ENCODE data around the gene SMIM44.
"Not testable (repeated sequence)": the region's sequence is repeated elsewhere in the genome, so short reads cannot be mapped to it uniquely, and the experiment has no call there.

SMIM44 gene

DNA sequence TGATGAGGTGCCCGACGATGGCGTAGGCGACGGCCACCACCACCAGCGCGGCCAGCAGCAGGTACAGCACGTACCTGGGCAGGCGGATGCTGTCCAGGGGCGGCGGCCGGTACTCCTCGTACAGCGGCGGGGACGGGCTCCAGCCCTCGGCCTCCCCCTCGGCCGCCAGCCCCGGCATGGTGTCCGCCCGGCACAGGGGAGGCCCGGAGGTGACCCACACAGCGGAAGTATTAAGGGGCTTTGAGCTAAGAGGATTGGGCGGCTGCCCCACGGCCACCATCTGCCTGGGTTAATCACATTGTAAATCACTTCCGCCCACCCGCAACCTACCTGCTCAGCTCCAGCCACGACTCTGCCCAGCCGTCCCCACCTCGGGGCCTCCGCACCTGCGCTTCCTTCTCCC is at the start of gene SMIM44:
SMIM44 (minus strand) TSS at position 216 of the 403 bp plus-strand sequence; CDS start at position 178, 38 bp downstream.
- no peak for DNase-seq

DNA sequence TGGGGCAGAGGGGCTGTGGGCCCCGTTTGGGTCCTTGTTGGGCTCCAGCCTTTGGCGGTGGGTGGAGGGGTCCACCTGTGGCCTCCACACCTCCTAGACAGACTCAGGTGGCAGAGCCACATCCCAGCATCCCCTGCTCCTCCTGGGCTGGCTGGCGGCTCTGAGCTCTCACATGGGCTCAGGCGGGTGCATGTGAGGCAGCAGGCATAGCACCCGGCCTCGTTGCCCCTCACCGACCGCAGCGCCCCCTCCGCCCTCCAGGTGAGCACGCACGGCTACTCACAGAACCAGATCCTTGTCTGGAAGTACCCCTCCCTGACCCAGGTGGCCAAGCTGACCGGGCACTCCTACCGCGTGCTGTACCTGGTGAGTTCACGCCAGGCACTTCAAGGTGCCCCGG is 49.8 kb upstream of the SMIM44 start:
- DNase-seq: no peak

DNA sequence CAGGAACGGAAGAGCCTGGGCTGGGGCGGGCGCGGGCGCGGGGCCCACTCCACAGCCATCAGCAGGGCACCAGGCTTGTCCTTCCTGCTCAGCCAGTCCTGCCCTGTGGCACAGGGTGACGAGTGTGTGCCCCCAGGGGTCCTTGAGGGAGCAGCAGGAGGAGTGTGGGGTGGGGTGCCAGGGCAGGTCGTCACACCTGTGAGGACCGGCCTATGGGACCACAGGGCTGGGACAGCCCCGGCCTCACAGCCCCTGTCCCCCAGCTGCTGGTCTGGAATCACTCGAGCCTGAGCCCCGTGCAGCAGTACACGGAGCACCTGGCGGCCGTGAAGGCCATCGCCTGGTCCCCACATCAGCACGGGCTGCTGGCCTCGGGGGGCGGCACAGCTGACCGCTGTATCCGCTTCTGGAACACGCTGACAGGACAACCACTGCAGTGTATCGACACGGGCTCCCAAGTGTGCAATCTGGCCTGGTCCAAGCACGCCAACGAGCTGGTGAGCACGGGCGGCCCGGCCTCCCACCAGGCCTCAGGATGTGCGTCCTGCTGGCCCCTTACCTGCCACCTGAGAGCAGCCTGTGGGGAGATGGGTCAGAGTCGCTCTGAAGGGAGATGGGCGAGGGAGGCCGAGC is 49.0 kb upstream of the SMIM44 start:
- DNase-seq: no peak

DNA sequence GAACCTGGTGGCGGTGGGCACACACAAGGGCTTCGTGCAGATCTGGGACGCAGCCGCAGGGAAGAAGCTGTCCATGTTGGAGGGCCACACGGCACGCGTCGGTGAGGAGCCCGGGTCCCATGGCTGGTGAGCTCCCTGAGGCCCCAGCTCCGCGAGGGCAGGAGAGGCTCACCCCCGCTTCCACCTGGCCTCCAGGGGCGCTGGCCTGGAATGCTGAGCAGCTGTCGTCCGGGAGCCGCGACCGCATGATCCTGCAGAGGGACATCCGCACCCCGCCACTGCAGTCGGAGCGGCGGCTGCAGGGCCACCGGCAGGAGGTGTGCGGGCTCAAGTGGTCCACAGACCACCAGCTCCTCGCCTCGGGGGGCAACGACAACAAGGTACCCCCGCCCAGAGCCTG is 48.5 kb upstream of the SMIM44 start:
- no peak for DNase-seq

DNA sequence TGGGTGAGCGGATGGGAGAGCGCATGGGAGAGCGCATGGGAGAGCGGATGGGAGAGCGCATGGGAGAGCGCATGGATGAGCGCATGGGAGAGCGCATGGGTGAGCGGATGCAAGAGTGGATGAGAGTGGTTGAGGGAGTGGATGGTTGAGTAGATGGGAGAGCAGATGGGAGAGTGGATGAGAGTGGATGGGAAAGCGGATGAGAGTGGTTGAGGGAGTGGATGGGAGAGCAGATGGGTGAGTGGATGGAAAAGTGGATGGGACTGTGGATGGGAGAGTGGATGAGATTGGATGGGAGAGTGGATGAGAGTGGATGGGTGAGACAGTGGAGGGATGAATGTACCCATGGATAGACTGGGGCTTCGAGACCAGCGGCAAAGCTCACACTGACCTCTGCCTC is 47.1 kb upstream of the SMIM44 start:
- no peak for DNase-seq

DNA sequence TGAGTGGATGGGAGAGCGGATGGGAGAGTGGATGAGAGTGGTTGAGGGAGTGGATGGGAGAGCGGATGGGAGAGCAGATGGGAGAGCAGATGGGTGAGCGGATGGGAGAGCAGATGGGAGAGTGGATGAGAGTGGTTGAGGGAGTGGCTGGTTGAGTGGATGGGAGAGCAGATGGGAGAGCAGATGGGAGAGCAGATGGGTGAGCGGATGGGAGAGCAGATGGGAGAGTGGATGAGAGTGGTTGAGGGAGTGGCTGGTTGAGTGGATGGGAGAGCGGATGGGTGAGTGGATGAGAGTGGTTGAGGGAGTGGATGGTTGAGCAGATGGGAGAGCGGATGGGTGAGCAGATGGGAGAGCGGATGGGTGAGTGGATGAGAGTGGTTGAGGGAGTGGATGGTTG is 46.1 kb upstream of the SMIM44 start:
- not testable (repeated sequence) for DNase-seq

DNA sequence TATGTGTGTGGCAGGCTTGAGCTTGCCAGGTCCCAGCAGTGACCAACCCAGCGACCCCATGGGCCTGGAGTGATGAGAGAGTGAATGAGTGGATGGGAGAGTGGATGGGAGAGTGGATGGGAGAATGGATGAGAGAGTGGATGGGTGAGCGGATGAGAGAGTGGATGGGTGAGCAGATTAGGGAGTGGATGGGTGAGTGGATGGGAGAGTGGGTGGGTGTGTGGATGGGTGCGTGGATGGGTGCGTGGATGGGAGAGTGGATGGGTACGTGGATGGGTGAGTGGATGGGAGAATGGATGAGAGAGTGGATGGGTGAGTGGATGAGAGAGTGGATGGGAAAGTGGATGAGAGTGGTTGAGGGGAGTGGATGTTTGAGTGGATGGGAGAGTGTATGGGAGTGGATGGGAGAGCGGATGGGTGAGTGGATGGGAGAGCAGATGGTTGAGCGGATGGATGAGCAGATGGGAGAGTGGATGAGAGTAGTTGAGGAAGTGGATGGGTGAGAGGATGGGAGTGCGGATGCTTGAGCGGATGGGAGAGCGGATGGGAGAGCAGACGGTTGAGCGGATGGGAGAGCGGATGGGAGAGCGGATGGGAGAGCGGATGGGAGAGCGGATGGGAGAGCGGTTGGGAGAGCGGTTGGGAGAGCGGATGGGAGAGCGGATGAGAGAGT is 45.4 kb upstream of the SMIM44 start:
- no peak for DNase-seq

DNA sequence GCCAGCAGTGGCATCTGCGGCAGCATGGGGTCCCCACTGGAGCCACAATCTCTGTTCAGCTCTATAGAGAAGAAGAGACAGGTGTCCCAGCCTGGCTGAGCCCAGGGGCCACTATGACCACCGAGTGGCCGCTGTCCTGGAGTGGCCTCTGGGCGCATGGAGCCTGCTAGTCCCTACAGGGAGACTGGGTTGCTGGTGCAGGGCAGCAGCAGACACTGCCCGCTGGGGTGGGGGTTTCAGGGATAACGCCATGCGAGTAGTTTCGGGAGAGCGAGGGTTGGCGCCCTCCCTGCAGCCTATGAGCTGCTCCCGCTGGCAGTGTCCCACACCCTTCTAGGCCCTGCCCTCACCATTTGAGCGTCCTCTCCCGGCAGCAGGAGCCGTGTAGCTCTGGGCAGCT is 44.8 kb upstream of the SMIM44 start:
- DNase-seq: no peak

DNA sequence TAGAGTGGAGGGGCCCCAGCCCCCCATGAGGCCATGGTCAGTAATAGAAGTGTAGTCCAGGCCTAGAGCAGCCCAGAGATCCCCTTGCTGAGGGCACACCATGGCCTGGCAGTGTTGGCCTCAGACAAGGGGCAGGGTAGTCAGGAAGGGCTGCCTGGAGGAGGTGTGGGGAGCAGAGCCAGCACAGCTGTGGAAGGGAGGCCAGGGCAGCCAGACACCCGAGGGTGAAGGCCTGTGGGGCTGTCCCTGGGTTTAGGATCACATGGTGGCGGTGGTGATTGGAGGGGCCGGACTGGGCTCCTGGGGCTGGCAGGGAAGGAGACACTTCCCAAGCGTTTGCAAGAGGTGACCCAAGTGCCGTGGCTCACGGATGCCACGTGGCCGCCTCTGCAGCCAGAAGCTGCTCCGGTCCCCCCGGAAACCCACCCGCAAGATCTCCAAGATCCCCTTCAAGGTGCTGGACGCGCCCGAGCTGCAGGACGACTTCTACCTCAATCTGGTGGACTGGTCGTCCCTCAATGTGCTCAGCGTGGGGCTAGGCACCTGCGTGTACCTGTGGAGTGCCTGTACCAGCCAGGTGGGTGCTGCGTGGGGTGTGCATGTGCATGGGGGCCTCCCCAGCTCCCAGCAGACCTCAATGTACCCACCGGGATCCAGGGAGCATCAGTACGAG is 44.1 kb upstream of the SMIM44 start:
- no peak for DNase-seq

DNA sequence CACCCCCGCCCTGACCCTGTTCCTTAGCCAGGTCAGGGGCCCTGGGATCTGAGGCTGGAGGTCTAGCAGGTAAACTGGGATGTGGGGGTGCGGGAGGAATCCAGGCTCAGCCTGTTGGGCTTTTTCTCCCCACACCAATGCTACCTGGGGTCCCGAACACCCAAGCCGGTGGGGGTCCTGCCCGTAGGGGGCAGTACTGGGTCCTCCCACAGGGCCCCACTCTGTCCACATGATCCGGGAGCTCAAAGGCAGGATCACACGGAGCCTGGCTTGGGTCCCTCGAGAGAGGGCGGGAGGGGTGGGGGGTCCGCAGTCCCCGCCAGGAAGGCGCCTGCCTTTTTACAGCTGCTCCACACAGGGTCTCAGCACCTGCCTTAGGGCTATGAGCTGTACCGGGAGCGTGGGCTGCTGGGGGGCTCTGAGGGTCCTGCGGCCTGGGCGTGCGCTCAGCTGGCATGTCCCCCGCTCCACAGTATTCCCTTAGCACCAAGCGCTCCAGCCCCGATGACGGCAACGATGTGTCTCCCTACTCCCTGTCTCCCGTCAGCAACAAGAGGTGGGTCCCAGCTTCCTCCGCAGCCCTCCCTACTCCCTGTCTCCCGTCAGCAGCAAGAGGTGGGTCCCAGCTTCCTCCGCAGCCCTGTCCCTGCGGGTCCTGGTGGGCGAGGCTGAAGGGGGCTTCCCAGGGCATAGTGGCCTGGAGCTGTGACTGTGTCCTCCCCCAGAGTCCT is 43.4 kb upstream of the SMIM44 start:
- DNase-seq: no peak

DNA sequence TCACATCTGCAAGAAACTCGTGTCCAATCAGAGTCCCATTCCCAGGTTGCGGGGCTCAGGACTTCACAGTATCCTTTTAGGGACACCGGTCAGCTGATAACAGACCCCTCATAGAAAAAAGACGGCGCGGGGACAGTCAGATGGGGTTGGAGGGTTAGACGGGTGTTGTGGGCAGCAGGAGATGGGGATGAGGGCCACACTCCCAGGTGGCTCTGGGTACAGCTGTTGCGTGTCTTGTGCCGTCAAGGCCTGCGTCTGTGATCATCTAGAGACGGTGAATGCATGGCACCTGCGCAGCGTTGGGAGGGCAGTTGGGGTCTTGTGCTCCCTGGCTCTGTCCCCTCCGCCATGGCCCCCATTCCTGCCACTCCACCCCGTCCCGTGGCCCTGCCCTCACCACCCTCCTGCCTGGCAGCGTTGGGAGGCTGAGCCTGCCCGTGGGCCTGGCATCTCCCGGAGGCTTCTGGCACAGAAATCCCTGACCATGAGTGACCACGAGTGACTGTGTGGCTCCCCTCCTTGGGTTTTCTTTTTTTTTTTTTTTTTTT is 41.7 kb upstream of the SMIM44 start:
- no peak for DNase-seq

DNA sequence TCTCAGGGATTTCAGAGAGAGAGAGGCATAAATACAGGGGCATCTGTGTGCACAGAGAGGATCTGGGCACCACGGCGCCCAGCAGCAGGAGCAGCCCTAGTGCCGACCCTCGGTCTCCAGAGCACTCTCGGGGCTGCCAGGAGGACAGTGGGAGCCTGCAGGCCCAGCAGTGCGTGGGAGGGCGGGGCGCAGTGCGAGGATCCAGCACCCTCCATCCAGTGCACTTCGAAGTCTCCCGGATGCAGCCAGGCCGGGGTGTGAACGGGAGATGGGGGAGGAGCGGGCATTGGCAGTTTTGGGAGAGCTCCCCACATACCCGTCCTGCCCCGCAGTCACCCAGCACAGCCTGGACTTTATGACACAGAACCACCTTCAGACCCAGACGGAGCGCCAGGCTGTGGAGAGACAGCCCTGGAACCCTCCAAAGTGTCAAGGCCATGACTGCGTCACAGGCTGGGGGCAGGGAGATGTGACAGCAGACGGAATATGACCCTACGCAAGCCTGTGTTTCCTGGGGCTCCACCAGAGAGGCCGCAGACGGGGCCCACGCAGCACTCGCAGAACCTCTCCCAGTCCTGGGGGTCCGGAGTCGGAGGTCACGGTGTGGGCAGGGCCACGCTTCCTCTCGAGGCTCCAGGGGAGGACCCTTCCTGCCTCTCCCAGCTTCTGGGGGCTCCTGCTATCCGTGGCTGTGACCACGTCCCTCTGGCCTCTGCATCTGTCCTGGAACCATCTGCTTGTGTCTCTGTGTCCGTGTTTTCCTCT is 41.0 kb upstream of the SMIM44 start:
- no peak for DNase-seq

DNA sequence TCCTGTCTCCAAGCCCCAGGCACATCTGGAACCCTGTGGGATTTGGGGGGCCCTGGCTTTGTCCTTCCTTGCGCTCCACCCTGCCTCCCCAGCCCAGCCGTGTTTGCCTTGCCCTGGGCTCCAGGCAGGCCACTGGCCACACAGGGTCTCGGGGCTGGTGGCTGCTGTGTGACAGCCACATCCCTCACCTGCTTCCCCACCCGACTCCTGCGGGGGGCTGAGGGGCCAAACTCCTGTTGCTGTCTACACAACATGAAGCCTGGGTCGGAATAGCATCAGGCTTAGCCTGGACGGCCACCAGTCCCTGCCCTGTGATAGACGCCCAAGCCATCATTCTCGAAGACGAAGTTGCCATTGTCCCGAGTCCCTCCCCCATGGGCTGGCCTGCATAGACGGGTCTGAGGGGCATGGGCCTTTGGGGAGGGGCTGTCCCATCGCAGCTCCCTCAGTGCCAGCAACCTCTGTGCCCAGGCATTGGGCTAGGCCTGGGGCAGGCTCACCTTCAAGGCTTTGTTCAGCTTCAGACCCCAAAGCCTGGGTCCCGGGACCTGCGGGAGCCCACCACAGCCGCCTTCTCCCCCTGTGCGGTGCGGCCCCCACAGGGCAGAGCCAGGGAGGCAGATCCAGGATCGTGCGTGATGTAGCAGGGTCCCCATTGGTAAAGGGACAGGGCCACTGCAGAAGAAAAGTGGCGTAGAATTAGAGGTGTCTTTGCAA is 40.3 kb upstream of the SMIM44 start:
- no peak for DNase-seq

DNA sequence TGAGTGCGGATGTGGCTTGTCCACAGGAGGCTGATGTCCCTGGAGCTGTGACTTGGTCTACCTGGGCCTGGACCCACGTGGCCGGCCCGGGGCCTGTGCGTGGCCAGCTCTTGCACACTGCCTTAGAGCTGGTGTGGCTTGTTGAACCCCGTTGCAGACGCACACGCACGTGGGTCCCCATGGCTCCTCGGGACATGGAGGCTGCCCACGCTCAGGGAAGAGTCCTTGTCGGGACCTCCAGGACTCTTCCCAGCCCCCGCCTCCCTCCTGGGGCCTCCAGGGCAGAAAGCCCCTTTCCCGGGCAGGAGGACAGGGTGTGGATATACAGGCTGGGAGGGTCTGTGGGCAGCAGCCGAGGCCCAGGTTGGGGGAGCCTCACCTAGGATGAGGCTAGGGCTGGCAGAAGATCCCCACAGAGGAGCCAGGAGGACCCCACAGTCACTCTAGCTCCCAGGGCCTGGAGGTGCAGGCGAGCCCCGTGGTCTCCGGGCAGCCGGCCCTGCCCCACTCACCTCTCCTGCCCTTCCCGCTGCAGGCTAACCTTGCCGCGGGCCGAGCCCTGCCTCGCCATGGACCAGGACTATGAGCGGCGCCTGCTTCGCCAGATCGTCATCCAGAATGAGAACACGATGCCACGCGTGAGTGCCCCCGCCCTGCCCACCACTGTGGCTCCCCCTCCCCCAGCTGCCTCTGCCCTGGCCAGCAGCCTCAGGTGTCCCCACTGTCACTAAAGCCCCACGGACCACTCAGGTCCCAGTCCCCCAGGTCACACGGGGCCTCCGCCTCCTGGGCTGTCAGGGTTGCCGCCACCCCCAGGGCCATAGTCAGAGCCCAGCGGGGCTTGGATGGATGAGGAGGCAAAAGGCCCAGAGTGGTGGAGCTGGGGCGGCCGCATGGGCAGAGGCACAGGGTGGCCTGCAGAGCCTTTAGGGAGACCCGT is 39.5 kb upstream of the SMIM44 start:
- no peak for DNase-seq

DNA sequence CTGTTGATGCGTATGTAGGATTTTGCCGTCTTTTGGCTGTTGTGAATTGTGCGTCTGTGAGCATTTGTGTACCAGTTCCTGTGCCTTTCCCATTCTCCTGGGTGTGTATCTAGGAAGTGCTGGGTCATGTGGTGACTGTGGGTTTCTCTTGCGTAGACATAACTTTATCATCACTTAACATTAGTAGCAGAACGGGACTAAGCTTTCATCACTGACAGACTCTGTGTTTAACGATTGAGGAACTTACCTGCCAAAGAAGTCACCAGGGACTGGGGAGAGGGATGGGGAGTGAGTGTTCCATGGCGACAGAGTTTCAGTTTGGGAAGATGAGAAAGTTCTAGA is 37.8 kb upstream of the SMIM44 start:
- DNase-seq: no peak

DNA sequence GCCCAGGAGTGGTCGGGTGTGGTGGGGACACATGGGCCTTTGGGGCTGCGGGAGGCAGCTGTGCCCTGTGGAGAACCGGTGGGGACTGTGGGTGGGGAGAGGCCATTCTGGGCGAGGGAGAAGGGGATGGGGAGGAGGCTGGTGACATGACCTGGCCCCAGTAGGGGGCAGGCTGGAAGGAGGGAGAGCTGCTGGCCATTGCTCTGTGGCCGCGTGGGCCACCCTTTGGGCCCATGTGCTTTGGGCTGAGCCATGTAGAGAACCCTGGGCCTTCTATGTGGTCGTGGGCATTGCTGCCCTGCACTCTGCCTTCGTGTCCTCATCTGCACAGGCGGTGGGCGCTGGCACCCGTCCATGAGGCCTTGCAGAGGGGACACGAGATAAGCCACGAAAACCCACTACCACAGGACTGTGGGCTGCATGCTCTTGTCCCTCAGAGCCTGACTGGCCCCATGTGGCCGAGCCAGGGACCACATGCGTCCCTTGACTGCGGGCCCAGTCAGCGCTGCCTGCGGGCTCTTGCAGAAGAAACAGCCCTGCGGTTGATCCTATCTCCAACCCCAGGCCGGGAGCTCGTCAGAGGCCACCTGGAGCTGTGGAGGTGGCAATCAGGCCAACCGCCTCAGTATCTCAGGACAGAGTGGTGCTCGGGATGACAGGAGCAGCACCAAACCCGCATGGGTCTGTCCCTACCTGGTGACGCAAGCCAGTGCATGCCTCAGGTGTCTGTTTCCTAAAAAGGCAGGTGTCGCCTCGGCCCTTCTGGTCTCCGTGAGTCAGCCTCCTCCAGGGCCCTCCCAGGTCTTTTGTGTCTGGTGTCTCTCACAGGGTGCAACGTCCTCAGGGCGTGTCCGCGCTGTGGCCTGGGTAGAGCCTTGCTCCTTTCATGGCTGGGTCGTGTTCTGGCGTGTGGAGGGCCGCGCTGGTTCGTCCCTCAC is 37.2 kb upstream of the SMIM44 start:
- DNase-seq: no peak

DNA sequence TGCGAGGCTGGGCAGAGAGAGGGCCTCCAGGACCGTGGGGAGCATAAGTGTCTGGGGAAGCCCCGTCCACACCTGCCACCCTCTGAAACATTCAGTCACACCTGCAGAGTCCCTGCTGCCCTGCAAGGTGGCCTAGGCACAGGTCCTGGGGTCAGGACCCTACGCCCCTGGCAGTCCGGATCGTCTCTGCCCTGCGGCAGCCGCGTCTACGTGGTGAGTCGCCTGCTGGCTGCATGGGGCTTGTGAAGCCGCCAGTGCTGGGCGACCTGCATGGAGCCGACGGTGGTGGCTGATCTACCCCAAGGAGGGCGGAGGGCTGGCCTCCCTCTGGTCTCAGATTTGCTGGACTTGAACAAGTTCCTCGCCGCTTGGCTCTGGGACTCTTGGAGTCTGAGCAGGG is 35.9 kb upstream of the SMIM44 start:
- no peak for DNase-seq

DNA sequence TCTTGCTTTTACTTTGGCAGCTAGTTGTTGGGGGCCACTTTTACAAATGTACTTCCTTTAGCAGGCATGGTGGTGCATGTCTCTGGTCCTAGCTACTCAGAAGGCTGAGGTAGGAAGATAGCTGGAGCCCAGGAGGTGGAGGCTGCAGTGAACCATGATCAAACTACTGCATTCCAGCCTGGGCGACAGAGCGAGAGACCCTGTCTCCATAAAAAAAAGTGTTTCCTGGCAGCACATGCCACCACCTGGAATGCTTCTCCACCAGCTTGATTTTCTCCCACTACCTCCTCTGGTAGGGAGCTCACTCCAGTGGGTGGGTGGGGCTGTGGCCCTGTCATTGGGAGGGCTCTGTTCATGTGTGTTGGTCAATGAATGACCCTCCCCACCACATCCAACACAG is 35.4 kb upstream of the SMIM44 start:
- DNase-seq: no peak

DNA sequence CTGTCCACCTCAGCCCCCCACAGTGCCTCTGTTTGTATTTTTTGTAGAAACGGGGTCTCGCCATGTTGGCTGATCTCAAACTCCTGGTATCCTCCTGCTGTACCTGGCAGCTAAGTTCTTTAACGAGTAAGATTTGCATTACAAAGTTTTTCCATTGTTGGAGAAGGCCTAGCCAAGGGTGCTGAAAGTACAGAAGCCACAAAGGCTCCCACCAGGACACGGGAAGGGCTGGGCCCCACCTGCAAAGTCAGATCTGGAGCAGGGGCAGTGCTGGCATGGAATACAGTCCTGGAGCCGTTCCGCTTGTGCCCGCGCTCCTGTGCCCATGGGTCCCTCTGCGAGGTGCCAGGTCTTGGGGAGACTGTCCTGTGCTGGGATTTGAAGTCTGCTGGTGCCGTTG is 35.0 kb upstream of the SMIM44 start:
- no peak for DNase-seq

DNA sequence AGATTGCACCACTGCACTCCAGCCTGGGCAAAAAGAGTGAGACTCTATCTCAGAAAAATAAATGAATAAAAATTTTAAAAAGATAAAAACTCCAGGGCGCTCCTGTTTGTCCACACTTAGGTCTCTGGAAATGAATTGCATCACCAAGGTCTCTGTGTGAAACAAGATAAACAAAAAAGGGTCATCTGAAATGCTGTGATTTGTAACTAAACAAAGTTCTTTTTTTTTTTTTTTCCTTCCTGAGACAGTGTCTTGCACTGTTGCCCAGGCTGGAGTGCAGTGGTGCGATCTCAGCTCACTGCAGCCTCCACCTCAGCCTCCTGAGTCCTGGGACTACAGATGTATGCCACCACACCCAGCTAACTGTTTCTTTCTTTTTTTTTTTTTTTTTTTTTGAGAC is 34.4 kb upstream of the SMIM44 start:
- DNase-seq: no peak
